Activated CD8-positive, alpha-beta T cell treated with anti-CD3 and anti-CD28 coated beads, Interleukin-2, amount 10 ng/mL, durations not matched to agents 7 days and 5 days (primary cell): Measurements from ENCODE around the gene SSR2. TPM values are rescaled to one million over a fixed set of nuclear protein-coding genes. Genes with fewer than 3 reads are reported as not detected.

Experiments used
- ATAC-seq: fragments of 150-1000 bp; cut with Tn5 transposase; one replicate; pipeline ENCODE4 v1.10.0; 2021; ENCODE audit warnings: moderate library complexity
- CTCF ChIA-PET: fragments of 350-600 bp; sonication (Branson Sonifier 250); formaldehyde crosslinking; loops from one replicate; lab custom pipeline; 2021; ENCODE audit warnings: antibody characterized with exemption; lab: Charles Lee
- POLR2A ChIA-PET: fragments of 350-600 bp; sonication (Branson Sonifier 250); formaldehyde crosslinking; loops from one replicate; lab custom pipeline; 2021; ENCODE audit warnings: antibody characterized with exemption; lab: Charles Lee
- DNase-seq: peaks from one replicate; pipeline ENCODE4 v3.0.0-alpha.2; 2020
- H3K27ac Mint-ChIP-seq: one replicate; pipeline ENCODE4 v1.8.0; 2021; ENCODE audit warnings: mild to moderate bottlenecking, mixed read lengths
- H3K27me3 Mint-ChIP-seq: one replicate; pipeline ENCODE4 v1.8.0; 2021; ENCODE audit warnings: low read depth, mixed read lengths
- H3K36me3 Mint-ChIP-seq: one replicate; pipeline ENCODE4 v1.8.0; 2021; ENCODE audit warnings: low read depth, mixed read lengths
- H3K4me1 Mint-ChIP-seq: one replicate; pipeline ENCODE4 v1.8.0; 2021; ENCODE audit warnings: low read depth, mixed read lengths
- H3K4me3 Mint-ChIP-seq: one replicate; pipeline ENCODE4 v1.8.0; 2021; ENCODE audit warnings: mild to moderate bottlenecking, mixed read lengths
- H3K9me3 Mint-ChIP-seq: one replicate; pipeline ENCODE4 v1.8.0; 2022; ENCODE audit warnings: mixed read lengths; ENCODE audit not compliant: insufficient read depth
- total RNA-seq, 2 experiments: library from RNA; stranded (reverse); gene quantifications; one replicate each; pipeline ENCODE4 v1.2.3, GENCODE V29; 2021

SSR2 gene
- total RNA-seq, 2 experiments from 2014 or later: 216 to 233 TPM

- Mint-ChIP-seq H3K27me3 (no peaks in the 10 kb centered on the region), H3K36me3 (peaks cover 14% of the 10 kb centered on the region), H3K4me3 (no peak overlapping the region), H3K4me1 (peaks cover 23% of the 10 kb centered on the region), H3K9me3 (no peaks in the 10 kb centered on the region), H3K27ac (no peak overlapping the region)
- DNase-seq: no peak
- ChIA-PET CTCF (interaction anchor here (1.7 kb wide), 1 partner anchor 10 kb away, joined by 9 read pairs; no protein-coding TSS in a partner anchor), POLR2A (no interaction called here)
- no peak for ATAC-seq
These were observed 35.6 kb upstream of the SSR2 start for GRCh38 chr1:156056326-156056849.

GRCh38 chr1:156055281-156056048 is 34.7 kb upstream of the SSR2 start:
- DNase-seq (no peak), ATAC-seq (peak; percentile 0)
- peak overlapping the region; percentile 96 for H3K4me3 Mint-ChIP-seq
- H3K27me3 Mint-ChIP-seq: no peaks in the 10 kb centered on the region
- H3K27ac Mint-ChIP-seq: peak overlapping the region; percentile 91
- ChIA-PET POLR2A (no interaction called here), CTCF (no interaction called here)
- peaks cover 23% of the 10 kb centered on the region for H3K4me1 Mint-ChIP-seq
- peaks cover 14% of the 10 kb centered on the region for H3K36me3 Mint-ChIP-seq
- H3K9me3 Mint-ChIP-seq: no peaks in the 10 kb centered on the region

GRCh38 chr1:156054500-156055280 is 33.9 kb upstream of the SSR2 start, which contains the start of gene LAMTOR2:
TSS of gene LAMTOR2 (plus strand) at chr1:156054782. CDS start at chr1:156054890, 108 bp downstream.
- Mint-ChIP-seq H3K27me3 (no peaks in the 10 kb centered on the region), H3K4me1 (peaks cover 23% of the 10 kb centered on the region), H3K4me3 (peak within 1 kb of the TSS; percentile 96), H3K36me3 (peaks cover 15% of the 10 kb centered on the region), H3K27ac (peak within 1 kb of the TSS; percentile 91), H3K9me3 (no peaks in the 10 kb centered on the region)
- POLR2A ChIA-PET: no interaction called here
- ATAC-seq (peak; percentile 79), DNase-seq (peak; percentile 98)
- CTCF ChIA-PET: interaction anchor here (1.3 to 1.4 kb wide), 2 partner anchors 39 to 120 kb away, joined by 3 to 4 read pairs; no protein-coding TSS in a partner anchor

- Mint-ChIP-seq H3K27me3 (no peaks in the 10 kb centered on the region), H3K36me3 (peaks cover 20% of the 10 kb centered on the region), H3K9me3 (no peaks in the 10 kb centered on the region), H3K4me3 (peak within 1 kb of the TSS; percentile 96), H3K27ac (peak within 1 kb of the TSS; percentile 91), H3K4me1 (peaks cover 23% of the 10 kb centered on the region)
- DNase-seq: peak; percentile 90
- ChIA-PET CTCF (interaction anchor here (0.9 to 2.2 kb wide), 8 partner anchors 12 to 194 kb away, joined by 3 to 12 read pairs (median 4); partner anchors contain the start of genes ARHGEF2 and SYT11), POLR2A (no interaction called here)
- peak; percentile 55 for ATAC-seq
These were observed 33.2 kb upstream of the SSR2 start, which contains the start of gene UBQLN4 for GRCh38 chr1:156053768-156054499. TSS of gene UBQLN4 (minus strand) at chr1:156053798. CDS start at chr1:156053701, 97 bp downstream.

GRCh38 chr1:156052862-156053767 is 32.4 kb upstream of the SSR2 start:
- Mint-ChIP-seq H3K4me3 (peak overlapping the region; percentile 91), H3K9me3 (no peaks in the 10 kb centered on the region), H3K36me3 (peaks cover 21% of the 10 kb centered on the region), H3K4me1 (peaks cover 23% of the 10 kb centered on the region), H3K27me3 (no peaks in the 10 kb centered on the region), H3K27ac (peak overlapping the region; percentile 80)
- POLR2A ChIA-PET: no interaction called here
- ATAC-seq (peak; percentile 41), DNase-seq (peak; percentile 75)
- CTCF ChIA-PET: interaction anchor here (0.9 to 2.4 kb wide), 11 partner anchors 10 to 228 kb away, joined by 3 to 12 read pairs (median 4); partner anchors contain the start of genes ARHGEF2 and SYT11

- ChIA-PET POLR2A (no interaction called here), CTCF (interaction anchor here (1.2 to 2.4 kb wide), 4 partner anchors 10 to 46 kb away, joined by 3 to 12 read pairs (median 6); no protein-coding TSS in a partner anchor)
- no peaks in the 10 kb centered on the region for H3K27me3 Mint-ChIP-seq
- H3K36me3 Mint-ChIP-seq: peaks cover 13% of the 10 kb centered on the region
- H3K4me3 Mint-ChIP-seq: no peak overlapping the region
- no peak overlapping the region for H3K27ac Mint-ChIP-seq
- no peak for ATAC-seq
- no peak for DNase-seq
- peaks cover 17% of the 10 kb centered on the region for H3K4me1 Mint-ChIP-seq
- H3K9me3 Mint-ChIP-seq: no peaks in the 10 kb centered on the region
These were observed 30.4 kb upstream of the SSR2 start for GRCh38 chr1:156051011-156051725.

- Mint-ChIP-seq H3K27me3 (no peaks in the 10 kb centered on the region), H3K9me3 (no peaks in the 10 kb centered on the region), H3K27ac (no peak overlapping the region), H3K36me3 (peaks cover 12% of the 10 kb centered on the region), H3K4me3 (no peak overlapping the region), H3K4me1 (peaks cover 12% of the 10 kb centered on the region)
- ChIA-PET POLR2A (no interaction called here), CTCF (interaction anchor here (1.9 kb wide), 1 partner anchor 16 kb away, joined by 8 read pairs; no protein-coding TSS in a partner anchor)
- no peak for ATAC-seq
- no peak for DNase-seq
These were observed 29.6 kb upstream of the SSR2 start for GRCh38 chr1:156050376-156050775.

GRCh38 chr1:156048663-156049258 is 28.0 kb upstream of the SSR2 start:
- Mint-ChIP-seq H3K36me3 (peaks cover 21% of the 10 kb centered on the region), H3K27me3 (no peaks in the 10 kb centered on the region), H3K9me3 (no peaks in the 10 kb centered on the region), H3K4me3 (no peak overlapping the region), H3K27ac (no peak overlapping the region), H3K4me1 (peaks cover 14% of the 10 kb centered on the region)
- CTCF ChIA-PET: interaction anchor here (1.6 kb wide), 1 partner anchor 8 kb away, joined by 4 read pairs; no protein-coding TSS in a partner anchor
- POLR2A ChIA-PET: interaction anchor here (0.6 kb wide), 1 partner anchor 109 kb away, joined by 7 read pairs; no protein-coding TSS in a partner anchor
- DNase-seq: no peak
- ATAC-seq: no peak

GRCh38 chr1:156045076-156045475 is 24.3 kb upstream of the SSR2 start:
- no peak overlapping the region for H3K4me3 Mint-ChIP-seq
- DNase-seq: no peak
- H3K36me3 Mint-ChIP-seq: peaks cover 28% of the 10 kb centered on the region
- CTCF ChIA-PET: interaction anchor here (1.1 to 2.9 kb wide), 2 partner anchors 16 to 21 kb away, joined by 3 to 14 read pairs; no protein-coding TSS in a partner anchor
- peak; percentile 49 for ATAC-seq
- H3K9me3 Mint-ChIP-seq: no peaks in the 10 kb centered on the region
- H3K4me1 Mint-ChIP-seq: peaks cover 7% of the 10 kb centered on the region
- POLR2A ChIA-PET: interaction anchor here (1.0 kb wide), 1 partner anchor 22 kb away, joined by 3 read pairs; no protein-coding TSS in a partner anchor
- H3K27me3 Mint-ChIP-seq: no peaks in the 10 kb centered on the region
- H3K27ac Mint-ChIP-seq: peak overlapping the region; percentile 60
